ENCODE data around the gene ZMAT2.
"Not testable (repeated sequence)": the region's sequence is repeated elsewhere in the genome, so short reads cannot be mapped to it uniquely, and the experiment has no call there.

Gene ZMAT2

GRCh38 chr5:140710899-140711552 lies 10.8 kb downstream of the ZMAT2 start:
- DNase-seq = peak; percentile 92

- no peak for DNase-seq
Measured at GRCh38 chr5:140711794-140712193, 11.5 kb downstream of the ZMAT2 start.

GRCh38 chr5:140713562-140714094 lies 13.4 kb downstream of the ZMAT2 start:
- no peak for DNase-seq

- DNase-seq = not testable (repeated sequence)
Measured at GRCh38 chr5:140716238-140716637, 16.0 kb downstream of the ZMAT2 start.

- DNase-seq = no peak
Measured at GRCh38 chr5:140718266-140718592, 18.0 kb downstream of the ZMAT2 start.

GRCh38 chr5:140720738-140721137 lies 20.5 kb downstream of the ZMAT2 start:
- DNase-seq = not testable (repeated sequence)

- DNase-seq = not testable (repeated sequence)
Measured at GRCh38 chr5:140721395-140721794, 21.1 kb downstream of the ZMAT2 start.

- DNase-seq = peak; percentile 86
Measured at GRCh38 chr5:140725799-140726471, 25.7 kb downstream of the ZMAT2 start.

- no peak for DNase-seq
Measured at GRCh38 chr5:140733098-140733497, 32.9 kb downstream of the ZMAT2 start.

- no peak for DNase-seq
Measured at GRCh38 chr5:140734354-140734753, 34.1 kb downstream of the ZMAT2 start.

- DNase-seq = no peak
Measured at GRCh38 chr5:140737486-140737885, 37.2 kb downstream of the ZMAT2 start.

- DNase-seq = no peak
Measured at GRCh38 chr5:140741967-140742366, 41.7 kb downstream of the ZMAT2 start.

- DNase-seq = no peak
Measured at GRCh38 chr5:140753561-140753960, 53.3 kb downstream of the ZMAT2 start.
